Stimulated activated CD4-positive, alpha-beta T cell treated with anti-CD3 and anti-CD28 coated beads, Interleukin-1b, Interleukin-23, amount 100 ng/mL, for 1 hour (primary cell): ENCODE measurements around the gene POC1A.

Experiments
- DNase-seq, 2 donors: peaks; one replicate each; pipeline ENCODE4 v3.0.0-alpha.2; 2020; ENCODE audit warnings: low read depth in 2 of 2

The POC1A gene

DNA sequence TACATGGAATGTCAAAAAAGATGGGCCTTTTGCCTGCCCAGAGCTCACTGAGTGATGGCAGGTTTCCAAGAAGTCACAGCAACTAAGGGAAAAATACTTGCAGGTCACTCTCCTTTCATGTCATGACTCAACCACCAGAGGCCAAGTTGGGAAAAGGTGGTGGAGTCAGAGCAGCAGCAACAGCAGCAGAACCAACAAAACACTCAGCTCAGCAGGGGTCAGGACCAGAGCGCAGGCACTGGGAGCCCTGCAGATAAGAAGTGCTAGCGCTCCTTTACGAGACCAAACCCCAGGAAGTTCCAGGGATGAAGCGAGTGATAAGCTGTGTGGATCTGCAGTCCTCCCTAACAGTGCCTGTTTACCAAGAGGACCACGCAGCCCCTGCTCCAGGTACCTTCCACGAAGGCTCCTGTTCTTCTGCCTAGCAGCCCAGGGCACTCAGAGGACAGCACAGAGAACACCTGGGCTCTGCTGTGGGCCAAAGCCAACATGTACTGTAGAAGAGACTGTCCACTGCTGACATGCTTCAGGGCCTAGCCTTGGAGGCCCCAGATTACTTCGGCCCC lies 26.0 kb downstream of the POC1A start:
- DNase-seq: no peak

DNA sequence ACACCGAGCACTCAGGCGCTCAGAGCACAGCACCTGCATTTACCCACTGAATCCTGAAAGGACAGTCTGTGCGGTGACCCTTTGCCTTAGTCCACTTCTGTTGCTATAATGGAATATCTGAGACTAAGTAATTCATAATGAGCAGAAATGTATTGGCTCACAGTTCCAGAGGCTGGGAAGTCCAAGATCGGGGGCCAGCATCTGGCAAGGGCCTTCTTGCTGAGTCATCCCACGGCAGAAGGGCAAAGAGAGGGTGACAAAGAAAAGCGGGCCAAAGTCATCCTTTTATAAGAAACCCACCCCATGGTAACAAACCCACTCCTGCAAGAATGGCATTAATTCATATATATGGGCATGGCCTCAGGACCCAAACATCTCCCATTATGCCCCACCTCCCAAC lies 27.7 kb downstream of the POC1A start:
- no peak for DNase-seq

DNA sequence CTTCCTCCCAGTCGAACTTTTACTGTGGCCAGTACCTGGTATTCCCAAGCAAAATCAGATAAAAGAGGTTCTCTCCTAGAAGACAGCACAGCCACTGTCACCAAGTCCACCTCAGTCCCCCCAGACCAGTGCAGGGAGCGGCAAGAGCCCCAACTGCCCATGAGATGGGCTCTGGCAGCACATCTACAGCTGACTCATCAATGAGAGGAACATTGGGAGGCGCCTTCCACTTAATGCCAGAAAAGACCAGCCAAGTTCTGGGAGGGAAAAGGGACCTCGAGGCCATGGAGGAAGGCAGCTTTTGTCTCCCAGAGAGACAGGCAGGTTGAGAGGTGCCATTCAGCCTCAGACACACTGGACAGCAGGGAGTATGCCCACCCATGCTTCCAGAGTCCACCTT lies 28.2 kb downstream of the POC1A start:
- DNase-seq: no peak

DNA sequence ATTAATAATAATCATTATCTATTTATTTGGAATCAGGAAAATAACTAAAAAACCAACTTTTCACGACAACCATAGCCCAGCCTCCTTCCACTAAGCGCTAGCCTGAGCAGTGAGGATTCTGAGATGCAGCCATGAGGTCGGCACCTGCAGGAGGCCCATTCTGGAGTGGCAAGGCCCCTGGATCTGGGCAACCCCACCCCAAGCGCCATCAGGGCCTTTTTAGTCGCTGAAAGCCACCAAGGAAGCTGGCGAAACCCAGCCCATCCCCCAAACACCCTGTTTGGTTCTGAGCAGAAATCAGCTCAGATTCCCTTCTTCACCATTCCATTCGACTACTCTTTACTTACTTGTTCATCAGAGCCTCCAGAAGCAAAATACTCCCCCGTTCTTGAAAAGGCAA lies 29.5 kb downstream of the POC1A start:
- DNase-seq: no peak

- no peak for DNase-seq
Observed at GRCh38 chr3:52124126-52124525, 30.1 kb downstream of the POC1A start.

GRCh38 chr3:52123106-52123725 lies 31.0 kb downstream of the POC1A start:
- DNase-seq: peak; percentile 48 to 67

- DNase-seq: no peak
Observed at GRCh38 chr3:52122491-52122890, 31.7 kb downstream of the POC1A start.

DNA sequence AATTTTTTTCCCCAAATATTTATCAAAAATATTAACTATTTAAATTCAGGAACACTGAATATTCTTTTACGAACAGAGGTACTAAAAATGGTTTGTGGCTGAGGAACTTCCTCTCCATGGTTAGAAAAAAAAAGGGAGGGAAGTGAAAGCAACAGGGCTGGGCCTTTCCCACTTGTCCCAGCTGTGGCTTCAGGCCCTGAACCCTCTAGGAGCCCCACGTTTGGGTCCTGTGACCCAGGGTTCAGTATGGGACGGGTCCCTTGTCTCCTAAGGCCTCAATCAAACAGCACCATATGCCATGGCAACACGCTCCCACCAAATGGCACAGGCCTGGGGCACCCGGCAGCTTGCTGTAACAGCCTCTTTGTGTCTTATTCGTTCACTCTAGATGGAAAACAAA lies 32.4 kb downstream of the POC1A start:
- DNase-seq: no peak

DNA sequence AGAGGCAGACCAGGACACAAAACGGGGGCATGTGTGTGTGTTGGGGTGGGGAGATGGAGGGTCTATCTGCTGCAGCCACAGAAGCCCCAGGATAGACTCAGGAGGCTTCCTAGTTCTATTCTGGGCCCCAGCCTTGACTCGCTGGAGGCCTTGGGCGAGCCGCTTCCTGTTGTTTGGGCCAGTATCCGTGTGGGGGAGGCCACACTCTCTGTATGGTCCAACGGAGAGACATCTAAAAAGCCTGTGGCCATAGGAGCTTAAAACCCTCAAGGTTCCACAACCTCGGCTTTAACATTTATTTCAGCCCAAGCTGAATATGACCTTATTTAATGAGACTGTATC lies 32.8 kb downstream of the POC1A start:
- DNase-seq: no peak

GRCh38 chr3:52120556-52121463 lies 33.4 kb downstream of the POC1A start:
- DNase-seq: no peak

GRCh38 chr3:52119826-52120225 lies 34.4 kb downstream of the POC1A start:
- DNase-seq: no peak

DNA sequence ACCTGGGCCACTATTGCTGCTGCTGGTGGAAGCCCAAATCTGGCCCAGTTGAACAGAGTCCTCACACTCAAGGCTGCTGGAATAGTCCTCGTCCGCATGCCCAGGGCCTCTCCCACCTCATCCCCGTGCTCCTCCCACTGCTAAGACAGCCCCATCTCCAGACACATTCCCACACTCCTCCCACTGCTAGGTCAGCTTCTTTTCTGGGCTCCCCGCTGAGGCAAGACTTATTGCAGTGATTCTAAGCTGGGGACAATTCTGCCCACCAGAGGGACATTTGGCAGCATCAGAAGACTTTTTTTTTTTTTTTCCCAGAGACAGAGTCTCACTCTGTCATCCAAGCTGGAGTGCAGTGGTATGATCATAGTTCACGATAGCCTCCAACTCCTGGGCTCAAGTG lies 35.1 kb downstream of the POC1A start:
- DNase-seq: no peak

DNA sequence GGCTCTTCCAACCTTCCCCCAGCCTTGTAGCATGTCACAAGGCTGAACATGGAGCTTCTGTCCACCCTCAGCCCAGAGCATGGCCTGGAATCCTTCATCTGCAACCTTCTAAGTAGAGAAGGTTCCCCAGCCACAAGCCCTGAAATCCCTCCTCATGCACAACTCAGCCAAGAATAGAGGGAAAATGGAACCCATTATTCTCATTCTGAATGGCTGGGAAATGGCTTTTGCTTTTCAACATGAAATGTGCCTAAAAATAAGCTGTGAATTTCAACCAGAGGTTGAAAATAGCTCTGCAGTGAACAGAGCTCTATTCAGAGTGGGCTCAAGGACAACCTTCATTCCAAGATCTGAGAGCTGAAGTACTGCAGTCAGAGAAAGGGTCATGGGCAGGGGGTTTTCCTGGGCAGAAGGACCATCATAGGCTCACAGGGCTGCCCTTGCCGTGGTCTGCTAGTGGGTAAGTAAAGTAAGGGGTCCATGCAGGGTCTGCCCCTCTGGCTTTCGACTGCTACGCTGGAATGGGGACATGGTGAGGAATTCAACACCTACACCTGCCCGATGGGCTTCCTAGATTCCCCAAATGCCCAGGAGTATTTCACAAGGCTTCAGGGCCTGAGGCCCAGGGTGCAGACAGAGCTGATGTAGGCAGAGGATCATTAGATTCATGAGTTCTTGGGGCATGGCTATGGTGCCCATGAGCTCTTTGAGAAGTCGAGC lies 35.9 kb downstream of the POC1A start:
- no peak for DNase-seq

DNA sequence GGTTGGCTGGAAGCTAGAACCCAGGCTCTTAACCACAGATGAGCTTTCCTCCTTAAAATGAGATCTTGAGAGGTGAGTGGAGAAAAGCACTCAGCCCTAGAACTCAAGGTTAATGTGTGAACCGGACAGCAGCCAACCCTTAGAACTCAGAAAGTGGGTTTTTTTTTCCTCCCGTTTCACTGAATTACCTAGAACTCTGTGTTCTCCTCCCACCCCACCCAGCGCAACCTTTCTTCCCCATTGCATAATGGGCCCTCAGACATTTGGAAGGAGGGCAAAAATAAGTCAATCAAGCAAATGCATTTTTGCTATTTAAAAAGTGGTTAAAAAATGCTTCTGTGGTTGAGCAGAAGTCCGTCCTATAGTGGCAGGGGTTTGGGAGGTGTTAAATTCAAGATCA lies 36.7 kb downstream of the POC1A start:
- DNase-seq: no peak

DNA sequence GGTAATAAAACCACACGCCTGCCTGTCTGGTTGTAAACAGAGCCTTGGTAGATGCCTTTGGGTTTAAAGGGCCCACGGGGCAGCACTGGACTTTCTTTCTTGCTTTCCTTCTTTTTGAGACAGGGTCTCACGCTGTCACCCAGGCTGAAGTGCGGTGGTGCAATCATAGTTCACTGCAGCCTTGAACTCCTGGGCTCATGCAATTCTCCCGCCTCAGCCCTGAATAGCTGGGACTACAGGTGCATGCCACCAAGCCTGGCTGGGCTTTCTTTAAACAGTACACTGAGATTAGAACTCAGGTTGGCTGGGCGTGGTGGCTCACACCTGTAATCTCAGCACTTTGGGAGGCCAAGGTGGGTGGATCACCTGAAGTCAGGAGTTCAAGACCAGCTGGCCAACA lies 42.2 kb downstream of the POC1A start:
- DNase-seq: no peak

- no peak for DNase-seq
Observed at GRCh38 chr3:52110502-52110901, 43.7 kb downstream of the POC1A start.

DNA sequence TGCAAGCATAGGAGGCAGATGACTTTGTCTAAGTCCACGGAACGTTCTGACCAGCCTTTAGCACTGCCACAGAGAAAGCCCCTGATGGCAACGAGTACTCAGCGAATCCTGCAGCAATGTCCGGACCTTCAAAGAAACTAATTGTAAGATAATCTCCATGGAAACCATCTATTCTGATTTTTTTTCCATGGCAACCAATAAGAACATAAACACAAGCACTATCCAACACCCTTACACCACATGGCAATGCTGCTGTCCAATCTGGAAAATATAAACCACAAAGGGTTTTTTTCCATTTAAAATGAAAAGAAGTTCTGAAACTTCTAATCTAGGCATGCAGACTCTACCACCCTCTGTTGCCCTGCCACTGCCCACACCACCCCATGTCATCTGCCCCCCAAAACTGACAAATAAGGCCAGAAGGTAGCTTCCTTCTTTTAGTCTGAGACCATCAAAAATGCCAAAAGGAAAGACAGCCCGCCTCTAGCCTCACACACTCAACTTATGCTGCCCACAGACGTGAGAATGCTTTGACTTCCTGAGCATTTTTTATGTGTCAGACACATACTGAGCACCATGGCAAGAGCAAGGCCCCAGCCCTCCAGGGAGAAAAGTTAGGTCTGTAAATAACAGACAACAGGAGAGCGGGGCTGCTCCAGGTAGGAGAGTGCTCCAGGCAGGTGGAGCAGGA lies 44.5 kb downstream of the POC1A start:
- no peak for DNase-seq

- no peak for DNase-seq
Observed at GRCh38 chr3:52108302-52109232, 45.7 kb downstream of the POC1A start.

- DNase-seq: no peak
Observed at GRCh38 chr3:52106951-52107611, 47.1 kb downstream of the POC1A start.
